Measurements from ENCODE around the gene RGS8.

The RGS8 gene

DNA sequence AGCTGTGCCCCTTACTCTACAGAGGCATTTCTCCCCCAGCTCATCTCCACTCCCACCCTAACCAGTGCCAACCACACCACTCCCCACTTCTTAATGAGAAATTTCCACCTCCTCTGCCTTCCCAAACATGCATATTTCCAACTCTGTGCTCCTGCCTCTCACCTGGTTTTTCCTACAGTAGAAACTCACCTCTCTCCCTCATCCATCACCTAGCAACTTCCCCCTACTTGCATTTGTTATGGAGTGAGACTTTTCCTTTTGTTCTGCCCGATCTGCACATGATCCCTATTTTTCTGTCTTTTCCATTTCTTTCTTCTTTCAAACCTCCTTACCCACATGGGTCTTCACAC, 11.9 kb downstream of the RGS8 start:
- no peak overlapping the region for H3K27ac ChIP-seq (ENCODE audit: low read length, poor library complexity, severe bottlenecking)
- no peak overlapping the region for H2BK120ac ChIP-seq (ENCODE audit: low read depth, low read length)
- no peak overlapping the region for H2BK15ac ChIP-seq (ENCODE audit: low read depth, poor library complexity, severe bottlenecking)
- no peaks in the 10 kb centered on the region for H3K79me1 ChIP-seq (replicated peaks; ENCODE audit: low read length, poor library complexity, severe bottlenecking)
- H3K4me2 ChIP-seq (ENCODE audit: low read length, poor library complexity, severe bottlenecking): no peak overlapping the region
- H4K8ac ChIP-seq (ENCODE audit: low read length): no peak overlapping the region
- no peak overlapping the region for H3K4me3 ChIP-seq (ENCODE audit: insufficient read depth in 1 of 2, low read depth in 1 of 2, low read length in 2 of 2)
- no peak overlapping the region for H4K91ac ChIP-seq (ENCODE audit: low read length)
- H2BK5ac ChIP-seq (ENCODE audit: low read depth, low read length, poor library complexity, severe bottlenecking): no peak overlapping the region
- no peak overlapping the region for H3K14ac ChIP-seq (ENCODE audit: low read length in 2 of 2)
- no peak overlapping the region for H3K18ac ChIP-seq (ENCODE audit: low read depth in 1 of 2, low read length in 2 of 2)
- no peaks in the 10 kb centered on the region for H3K36me3 ChIP-seq (ENCODE audit: control insufficient read depth in 1 of 2, insufficient read depth in 2 of 2, low read depth in 1 of 2, low read length in 2 of 2)
- WGBS: 21% methylated on average over 1 of the region's 1 CpG
- no peaks in the 10 kb centered on the region for H3K4me1 ChIP-seq (ENCODE audit: control insufficient read depth, insufficient read depth, low read depth, low read length)
- no peaks in the 10 kb centered on the region for H3K9me3 ChIP-seq (ENCODE audit: control insufficient read depth, low read length)
- no peak overlapping the region for H2BK12ac ChIP-seq (ENCODE audit: low read length in 2 of 2)
- H2AK5ac ChIP-seq (ENCODE audit: low read length, severe bottlenecking): no peak overlapping the region
- no peak overlapping the region for H3K23ac ChIP-seq (ENCODE audit: low read length in 2 of 2)
- no peak for DNase-seq
- H3K9ac ChIP-seq (ENCODE audit: low read length): no peak overlapping the region
- no peak overlapping the region for H2AFZ ChIP-seq (ENCODE audit: low read depth, low read length)
- H3K4ac ChIP-seq (ENCODE audit: low read depth in 1 of 2, low read length in 2 of 2): no peak overlapping the region
- peaks cover 11 to 28% of the 10 kb centered on the region in 2 experiments for H3K27me3 ChIP-seq (ENCODE audit: control insufficient read depth in 1 of 2, insufficient read depth in 1 of 2, low read length in 2 of 2)

DNA sequence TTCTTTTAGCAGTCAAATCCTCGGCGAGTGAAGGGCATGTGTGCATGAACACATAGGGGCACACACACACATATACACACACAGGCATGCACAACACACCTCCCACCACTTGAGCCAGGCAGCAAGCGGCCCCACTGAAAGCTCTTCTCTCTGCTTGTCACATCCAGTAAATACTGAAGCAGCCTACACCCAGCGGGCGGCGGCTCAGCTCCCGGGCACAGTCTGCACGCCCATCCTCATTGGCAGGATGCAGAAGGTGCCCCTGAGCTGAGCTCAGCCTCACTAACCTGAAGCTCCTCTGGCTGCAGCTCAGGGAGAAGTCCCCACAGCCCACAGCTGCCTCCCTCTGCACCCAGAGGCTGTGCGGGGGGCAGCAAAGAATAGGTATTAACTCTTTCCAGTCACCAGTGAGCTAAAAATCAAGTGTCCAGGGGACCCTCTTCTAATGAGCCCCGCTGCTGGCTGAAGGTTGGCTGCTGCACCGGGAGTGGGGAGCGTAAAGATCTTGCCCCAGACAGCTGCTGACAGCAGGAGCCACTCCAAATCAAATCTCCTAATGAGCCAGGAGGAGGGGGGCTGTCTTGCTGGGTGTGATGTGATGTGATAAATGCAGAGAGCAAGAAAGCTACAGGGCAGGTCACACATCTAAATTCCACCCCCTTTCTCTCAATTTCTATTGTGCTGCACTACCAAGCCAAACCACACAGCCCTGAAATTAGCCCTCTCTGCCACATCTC, 12.5 kb downstream of the RGS8 start:
- 74% methylated on average over 12 of the region's 12 CpGs for WGBS
- no peaks in the 10 kb centered on the region for H3K4me1 ChIP-seq (ENCODE audit: control insufficient read depth, insufficient read depth, low read depth, low read length)
- no peak overlapping the region for H3K4me2 ChIP-seq (ENCODE audit: low read length, poor library complexity, severe bottlenecking)

DNA sequence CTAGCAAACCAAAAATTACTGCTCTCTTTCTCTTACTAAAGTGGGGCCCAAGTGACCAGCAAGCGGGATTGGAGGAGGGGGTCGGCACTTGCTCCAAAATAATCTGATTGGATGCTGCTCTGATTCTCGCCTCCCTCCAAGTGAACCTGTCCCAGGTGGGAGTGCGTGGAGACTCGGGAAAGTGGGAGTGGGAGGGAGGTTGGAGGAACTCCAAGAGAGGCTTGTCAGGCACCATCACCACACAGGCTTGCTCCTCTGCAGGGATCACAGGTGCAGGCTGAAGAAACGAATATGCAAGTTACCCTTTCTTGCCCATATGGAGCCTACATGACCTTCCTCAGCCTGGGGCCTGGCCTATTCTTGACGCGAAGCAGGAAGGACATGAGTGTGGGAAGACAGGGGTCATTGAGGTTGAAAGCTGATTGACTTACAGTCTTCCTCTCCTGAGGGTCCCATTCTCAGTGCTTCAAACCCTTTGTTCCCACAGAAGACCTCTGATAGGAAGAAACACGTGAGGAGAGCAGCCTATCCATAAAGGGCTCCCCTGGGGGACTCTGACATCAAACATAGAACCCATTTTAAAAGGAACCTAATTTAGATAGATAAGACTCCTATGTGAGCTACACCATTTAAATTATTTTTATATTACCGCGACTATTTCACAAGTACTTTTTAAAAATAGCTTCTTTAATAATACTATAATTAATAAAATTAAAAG, 14.2 kb downstream of the RGS8 start:
- H2AFZ ChIP-seq (ENCODE audit: low read depth, low read length): no peak overlapping the region
- no peak overlapping the region for H4K91ac ChIP-seq (ENCODE audit: low read length)
- H3K9me3 ChIP-seq (ENCODE audit: control insufficient read depth, low read length): no peaks in the 10 kb centered on the region
- H4K8ac ChIP-seq (ENCODE audit: low read length): no peak overlapping the region
- H3K23ac ChIP-seq (ENCODE audit: low read length in 2 of 2): no peak overlapping the region
- WGBS: 87% methylated on average over 7 of the region's 11 CpGs
- no peak overlapping the region for H3K9ac ChIP-seq (ENCODE audit: low read length)
- peaks cover 11 to 28% of the 10 kb centered on the region in 2 experiments for H3K27me3 ChIP-seq (ENCODE audit: control insufficient read depth in 1 of 2, insufficient read depth in 1 of 2, low read length in 2 of 2)
- H2BK15ac ChIP-seq (ENCODE audit: low read depth, poor library complexity, severe bottlenecking): no peak overlapping the region
- no peak overlapping the region for H3K27ac ChIP-seq (ENCODE audit: low read length, poor library complexity, severe bottlenecking)
- no peak overlapping the region for H3K18ac ChIP-seq (ENCODE audit: low read depth in 1 of 2, low read length in 2 of 2)
- no peak overlapping the region for H2BK5ac ChIP-seq (ENCODE audit: low read depth, low read length, poor library complexity, severe bottlenecking)
- no peak overlapping the region for H2AK5ac ChIP-seq (ENCODE audit: low read length, severe bottlenecking)
- H3K4me1 ChIP-seq (ENCODE audit: control insufficient read depth, insufficient read depth, low read depth, low read length): no peaks in the 10 kb centered on the region
- H3K14ac ChIP-seq (ENCODE audit: low read length in 2 of 2): no peak overlapping the region
- no peaks in the 10 kb centered on the region for H3K36me3 ChIP-seq (ENCODE audit: control insufficient read depth in 1 of 2, insufficient read depth in 2 of 2, low read depth in 1 of 2, low read length in 2 of 2)
- no peak overlapping the region for H3K4me3 ChIP-seq (ENCODE audit: insufficient read depth in 1 of 2, low read depth in 1 of 2, low read length in 2 of 2)
- H2BK12ac ChIP-seq (ENCODE audit: low read length in 2 of 2): no peak overlapping the region
- no peak overlapping the region for H3K4me2 ChIP-seq (ENCODE audit: low read length, poor library complexity, severe bottlenecking)
- no peak overlapping the region for H2BK120ac ChIP-seq (ENCODE audit: low read depth, low read length)
- H3K79me1 ChIP-seq (replicated peaks; ENCODE audit: low read length, poor library complexity, severe bottlenecking): no peaks in the 10 kb centered on the region
- H3K4ac ChIP-seq (ENCODE audit: low read depth in 1 of 2, low read length in 2 of 2): no peak overlapping the region
- no peak for DNase-seq

More for the DNA sequence above, 12.5 kb downstream of the RGS8 start:
- Histone ChIP-seq H3K4ac (ENCODE audit: low read depth in 1 of 2, low read length in 2 of 2) (no peak overlapping the region), H2BK12ac (ENCODE audit: low read length in 2 of 2) (no peak overlapping the region), H3K27ac (ENCODE audit: low read length, poor library complexity, severe bottlenecking) (no peak overlapping the region), H3K9ac (ENCODE audit: low read length) (no peak overlapping the region), H3K18ac (ENCODE audit: low read depth in 1 of 2, low read length in 2 of 2) (no peak overlapping the region), H3K14ac (ENCODE audit: low read length in 2 of 2) (peak overlapping the region in 1 of 2 experiments; percentile 36), H2AK5ac (ENCODE audit: low read length, severe bottlenecking) (no peak overlapping the region), H3K23ac (ENCODE audit: low read length in 2 of 2) (no peak overlapping the region), H3K27me3 (ENCODE audit: control insufficient read depth in 1 of 2, insufficient read depth in 1 of 2, low read length in 2 of 2) (peaks cover 11 to 28% of the 10 kb centered on the region in 2 experiments), H3K9me3 (ENCODE audit: control insufficient read depth, low read length) (no peaks in the 10 kb centered on the region), H3K4me3 (ENCODE audit: insufficient read depth in 1 of 2, low read depth in 1 of 2, low read length in 2 of 2) (no peak overlapping the region), H2BK5ac (ENCODE audit: low read depth, low read length, poor library complexity, severe bottlenecking) (no peak overlapping the region), H2AFZ (ENCODE audit: low read depth, low read length) (no peak overlapping the region), H4K91ac (ENCODE audit: low read length) (no peak overlapping the region), H3K36me3 (ENCODE audit: control insufficient read depth in 1 of 2, insufficient read depth in 2 of 2, low read depth in 1 of 2, low read length in 2 of 2) (no peaks in the 10 kb centered on the region), H2BK120ac (ENCODE audit: low read depth, low read length) (no peak overlapping the region), H4K8ac (ENCODE audit: low read length) (no peak overlapping the region), H2BK15ac (ENCODE audit: low read depth, poor library complexity, severe bottlenecking) (no peak overlapping the region), H3K79me1 (replicated peaks; ENCODE audit: low read length, poor library complexity, severe bottlenecking) (no peaks in the 10 kb centered on the region)
- no peak for DNase-seq

DNA sequence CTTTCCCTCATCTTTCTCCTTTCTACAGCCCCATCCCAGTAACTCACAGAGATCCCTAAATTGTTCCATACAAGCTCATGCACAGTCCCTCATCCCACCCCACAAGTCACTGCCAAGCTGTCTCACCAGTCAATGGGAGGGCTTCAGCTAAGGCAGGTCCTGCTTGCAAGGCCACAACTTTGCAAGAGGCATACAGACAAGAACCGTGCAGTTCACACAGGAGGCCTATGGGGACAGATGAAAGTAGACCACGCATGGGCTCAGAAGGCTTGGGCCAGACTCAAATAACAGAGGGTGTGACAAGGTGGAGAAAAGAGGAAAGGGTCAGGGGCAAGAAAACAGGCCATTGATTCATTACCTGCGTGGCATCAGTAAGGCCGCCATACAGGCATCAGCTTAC, 15.1 kb downstream of the RGS8 start:
- Histone ChIP-seq H2AK5ac (ENCODE audit: low read length, severe bottlenecking) (no peak overlapping the region), H2BK12ac (ENCODE audit: low read length in 2 of 2) (no peak overlapping the region), H3K27me3 (ENCODE audit: control insufficient read depth in 1 of 2, insufficient read depth in 1 of 2, low read length in 2 of 2) (peaks cover 11 to 28% of the 10 kb centered on the region in 2 experiments), H3K18ac (ENCODE audit: low read depth in 1 of 2, low read length in 2 of 2) (no peak overlapping the region), H2AFZ (ENCODE audit: low read depth, low read length) (no peak overlapping the region), H3K27ac (ENCODE audit: low read length, poor library complexity, severe bottlenecking) (no peak overlapping the region), H2BK120ac (ENCODE audit: low read depth, low read length) (no peak overlapping the region), H2BK15ac (ENCODE audit: low read depth, poor library complexity, severe bottlenecking) (no peak overlapping the region), H3K4me1 (ENCODE audit: control insufficient read depth, insufficient read depth, low read depth, low read length) (no peaks in the 10 kb centered on the region), H3K14ac (ENCODE audit: low read length in 2 of 2) (no peak overlapping the region), H3K23ac (ENCODE audit: low read length in 2 of 2) (no peak overlapping the region), H3K9ac (ENCODE audit: low read length) (no peak overlapping the region), H3K4me3 (ENCODE audit: insufficient read depth in 1 of 2, low read depth in 1 of 2, low read length in 2 of 2) (no peak overlapping the region), H3K4me2 (ENCODE audit: low read length, poor library complexity, severe bottlenecking) (no peak overlapping the region), H3K36me3 (ENCODE audit: control insufficient read depth in 1 of 2, insufficient read depth in 2 of 2, low read depth in 1 of 2, low read length in 2 of 2) (no peaks in the 10 kb centered on the region), H2BK5ac (ENCODE audit: low read depth, low read length, poor library complexity, severe bottlenecking) (no peak overlapping the region), H3K4ac (ENCODE audit: low read depth in 1 of 2, low read length in 2 of 2) (no peak overlapping the region), H3K79me1 (replicated peaks; ENCODE audit: low read length, poor library complexity, severe bottlenecking) (no peaks in the 10 kb centered on the region), H4K8ac (ENCODE audit: low read length) (no peak overlapping the region), H4K91ac (ENCODE audit: low read length) (no peak overlapping the region), H3K9me3 (ENCODE audit: control insufficient read depth, low read length) (no peaks in the 10 kb centered on the region)
- DNase-seq: no peak
- 92% methylated on average over 4 of the region's 4 CpGs for WGBS

Measured in mesenchymal stem cell (in vitro differentiated cells and primary cell).